Sigmoid colon (tissue), 7 donors: ENCODE measurements around the gene IFITM10. TPM values are rescaled to one million over a fixed set of nuclear protein-coding genes. Genes with fewer than 3 reads are reported as not detected.

ENCODE experiments used
- DNase-seq: peaks from one replicate; pipeline ENCODE4 v3.0.0-alpha.2; 2019
- H3K27ac ChIP-seq, 4 donors: fragments of 200-600 bp; sonication (generic); one replicate each; pipeline ENCODE4 v1.5.1; 2016 to 2019; ENCODE audit warnings: mild to moderate bottlenecking in 1 of 4
- H3K27me3 ChIP-seq, 3 donors: fragments of 200-600 bp; sonication (generic); one replicate each; pipeline ENCODE4 v1.5.1; 2019; ENCODE audit warnings: mild to moderate bottlenecking in 1 of 3
- H3K36me3 ChIP-seq, 4 donors: fragments of 200-600 bp; sonication (generic); one replicate each; pipeline ENCODE4 v1.5.1; 2016 to 2019
- H3K4me1 ChIP-seq, 4 donors: fragments of 200-600 bp; sonication (generic); one replicate each; pipeline ENCODE4 v1.5.1; 2017 to 2019
- H3K4me3 ChIP-seq, 4 donors: fragments of 200-600 bp; sonication (generic); one replicate each; pipeline ENCODE4 v1.5.1; 2017 to 2019; ENCODE audit warnings: mild to moderate bottlenecking in 2 of 4, moderate library complexity in 1 of 4
- H3K9me3 ChIP-seq, 4 donors: fragments of 200-600 bp in 3 of 4; sonication (generic) in 3 of 4; one replicate each; pipeline versions ENCODE4 v1.5.1 to v1.6.1; 2013 to 2019
- CTCF ChIP-seq, 4 experiments: fragments of 450-650 bp in 3 of 4; fragments of 200-600 bp in 1 of 4; IDR thresholded peaks; one replicate each; pipeline ENCODE4 v1.5.1; 2016 to 2019; ENCODE audit warnings: antibody characterized with exemption in 4 of 4, mild to moderate bottlenecking in 3 of 4, moderate library complexity in 2 of 4
- EP300 ChIP-seq, 4 donors: sonication (generic); formaldehyde crosslinking; IDR thresholded peaks; one replicate each; pipeline ENCODE4 v1.6.1; 2017; ENCODE audit warnings: antibody characterized with exemption in 4 of 4
- POLR2A ChIP-seq, 2 donors: fragments of 450-650 bp; IDR thresholded peaks; one replicate each; pipeline ENCODE4 v1.6.1; 2016; ENCODE audit warnings: antibody characterized with exemption in 2 of 2, mild to moderate bottlenecking in 2 of 2, moderate library complexity in 2 of 2
- POLR2AphosphoS5 ChIP-seq, 4 donors: sonication (generic); formaldehyde crosslinking; IDR thresholded peaks; one replicate each; pipeline ENCODE4 v1.6.1; 2017; ENCODE audit warnings: antibody characterized with exemption in 4 of 4
- WGBS, 2 donors: extraction: QIAGEN DNeasy Blood & Tissue Kit; methylation state at CpG; one replicate each; pipeline ENCODE4 v1.1.7; 2013; 5-methylcytosine and 5-hydroxymethylcytosine counted together
- intact Hi-C: fragments of 100-400 bp; cut with DNase I; formaldehyde crosslinking; loops from one replicate; pipeline ENCODE4 v1.15.1; 2023
- polyA plus RNA-seq, 3 donors: library from polyadenylated mRNA; stranded (reverse); fragments of 200-250 nt; gene quantifications; one replicate each; pipeline ENCODE4 v1.2.3, GENCODE V29; 2013
- total RNA-seq, 4 donors: library from RNA; depleted of rRNA; stranded (reverse); fragments of >200 nt; gene quantifications; one replicate each; pipeline ENCODE4 v1.1.0, GENCODE V29; 2016
- donor health status: healthy with polysubstance abuse.
- donor health status: Bipolar disorder and iron deficiency.
- donor health status: healthy.

Gene IFITM10
- total and polyA plus RNA-seq, 7 donors, result 0.36 to 1.4 (median 0.60) TPM; not detected in 2

GRCh38 chr11:1744137-1744886 lies 6.1 kb downstream of the IFITM10 start:
- Histone ChIP-seq H3K36me3 (no peaks in the 10 kb centered on the region), H3K4me3 (no peak overlapping the region), H3K27me3 (peaks cover 13 to 22% (median 14%) of the 10 kb centered on the region in 3 donors), H3K27ac (no peak overlapping the region), H3K9me3 (no peaks in the 10 kb centered on the region), H3K4me1 (peaks cover 0 to 11% (median 10%) of the 10 kb centered on the region in 4 donors)
- intact Hi-C loops, result no loop called here
- no peak for TF ChIP-seq POLR2AphosphoS5 (IDR thresholded peaks at IDR 0.05)
- no peak for TF ChIP-seq EP300 (IDR thresholded peaks at IDR 0.05)
- TF ChIP-seq CTCF (IDR thresholded peaks at IDR 0.05), result no peak
- no peak for TF ChIP-seq POLR2A (IDR thresholded peaks at IDR 0.05)
- WGBS, 2 donors, result 64 to 79% methylated on average over 23 of the region's 23 CpGs
- DNase-seq, result no peak

GRCh38 chr11:1743585-1744136 lies 6.7 kb downstream of the IFITM10 start:
- H3K4me1 ChIP-seq, result peaks cover 0 to 5% (median 4%) of the 10 kb centered on the region in 4 donors
- H3K27ac ChIP-seq, result no peak overlapping the region
- H3K27me3 ChIP-seq, result peaks cover 7 to 16% (median 8%) of the 10 kb centered on the region in 3 donors
- 80 to 85% methylated on average over 10 of the region's 10 CpGs for WGBS, 2 donors
- no peaks in the 10 kb centered on the region for H3K9me3 ChIP-seq
- no peak for TF ChIP-seq CTCF (IDR thresholded peaks at IDR 0.05)
- no peak for TF ChIP-seq EP300 (IDR thresholded peaks at IDR 0.05)
- TF ChIP-seq POLR2AphosphoS5 (IDR thresholded peaks at IDR 0.05), result no peak
- TF ChIP-seq POLR2A (IDR thresholded peaks at IDR 0.05), result no peak
- intact Hi-C loops, result no loop called here
- no peak overlapping the region for H3K4me3 ChIP-seq
- no peak for DNase-seq
- H3K36me3 ChIP-seq, result no peaks in the 10 kb centered on the region

- WGBS, 2 donors, result 90 to 91% methylated on average over 3 of the region's 3 CpGs
- intact Hi-C loops, result no loop called here
- Histone ChIP-seq H3K4me1 (no peaks in the 10 kb centered on the region), H3K27ac (no peak overlapping the region), H3K36me3 (no peaks in the 10 kb centered on the region), H3K9me3 (peaks cover 0 to 4% (median 0%) of the 10 kb centered on the region in 4 donors), H3K27me3 (peaks cover under 1 to 16% (median 5%) of the 10 kb centered on the region in 3 donors), H3K4me3 (no peak overlapping the region)
- TF ChIP-seq EP300 (IDR thresholded peaks at IDR 0.05) (no peak), POLR2AphosphoS5 (IDR thresholded peaks at IDR 0.05) (no peak), CTCF (IDR thresholded peaks at IDR 0.05) (no peak), POLR2A (IDR thresholded peaks at IDR 0.05) (no peak)
- no peak for DNase-seq
Measured at GRCh38 chr11:1742869-1743584, 7.4 kb downstream of the IFITM10 start.

- Histone ChIP-seq H3K27me3 (peaks cover 0 to 20% (median 10%) of the 10 kb centered on the region in 3 donors), H3K36me3 (no peaks in the 10 kb centered on the region), H3K9me3 (peaks cover 1 to 7% (median 2%) of the 10 kb centered on the region in 4 donors), H3K4me1 (no peaks in the 10 kb centered on the region), H3K4me3 (no peak overlapping the region), H3K27ac (no peak overlapping the region)
- TF ChIP-seq EP300 (IDR thresholded peaks at IDR 0.05), result no peak
- WGBS, 2 donors, result 70 to 82% methylated on average over 4 of the region's 4 CpGs
- no peak for DNase-seq
- intact Hi-C loops, result no loop called here
Measured at GRCh38 chr11:1742371-1742770, 8.0 kb downstream of the IFITM10 start.

GRCh38 chr11:1741741-1742140 lies 8.7 kb downstream of the IFITM10 start:
- WGBS, 2 donors, result 70 to 89% methylated on average over 4 of the region's 4 CpGs
- no peak for DNase-seq

More at GRCh38 chr11:1741741-1742140, 8.7 kb downstream of the IFITM10 start:
- no peak overlapping the region for H3K27ac ChIP-seq
- no peak overlapping the region for H3K4me3 ChIP-seq
- H3K9me3 ChIP-seq, result peaks cover 3 to 9% (median 8%) of the 10 kb centered on the region in 4 donors
- H3K27me3 ChIP-seq, result peaks cover 0 to 26% (median 16%) of the 10 kb centered on the region in 3 donors
- no peaks in the 10 kb centered on the region for H3K36me3 ChIP-seq
- intact Hi-C loops, result no loop called here
- TF ChIP-seq EP300 (IDR thresholded peaks at IDR 0.05) (no peak), CTCF (IDR thresholded peaks at IDR 0.05) (no peak), POLR2AphosphoS5 (IDR thresholded peaks at IDR 0.05) (no peak), POLR2A (IDR thresholded peaks at IDR 0.05) (no peak)
- no peaks in the 10 kb centered on the region for H3K4me1 ChIP-seq
